Measurements from ENCODE around the gene DDX11. TPM values are rescaled to one million over a fixed set of nuclear protein-coding genes. Genes with fewer than 3 reads are reported as not detected.
A peak's percentile ranks its signal among the peaks of the same experiment; 100 is the strongest.
"Not testable (repeated sequence)": the region's sequence is repeated elsewhere in the genome, so short reads cannot be mapped to it uniquely, and the experiment has no call there.

DDX11 gene
- 100 to 1,000 TPM; 143 to 147 TPM for total RNA-seq

DNA sequence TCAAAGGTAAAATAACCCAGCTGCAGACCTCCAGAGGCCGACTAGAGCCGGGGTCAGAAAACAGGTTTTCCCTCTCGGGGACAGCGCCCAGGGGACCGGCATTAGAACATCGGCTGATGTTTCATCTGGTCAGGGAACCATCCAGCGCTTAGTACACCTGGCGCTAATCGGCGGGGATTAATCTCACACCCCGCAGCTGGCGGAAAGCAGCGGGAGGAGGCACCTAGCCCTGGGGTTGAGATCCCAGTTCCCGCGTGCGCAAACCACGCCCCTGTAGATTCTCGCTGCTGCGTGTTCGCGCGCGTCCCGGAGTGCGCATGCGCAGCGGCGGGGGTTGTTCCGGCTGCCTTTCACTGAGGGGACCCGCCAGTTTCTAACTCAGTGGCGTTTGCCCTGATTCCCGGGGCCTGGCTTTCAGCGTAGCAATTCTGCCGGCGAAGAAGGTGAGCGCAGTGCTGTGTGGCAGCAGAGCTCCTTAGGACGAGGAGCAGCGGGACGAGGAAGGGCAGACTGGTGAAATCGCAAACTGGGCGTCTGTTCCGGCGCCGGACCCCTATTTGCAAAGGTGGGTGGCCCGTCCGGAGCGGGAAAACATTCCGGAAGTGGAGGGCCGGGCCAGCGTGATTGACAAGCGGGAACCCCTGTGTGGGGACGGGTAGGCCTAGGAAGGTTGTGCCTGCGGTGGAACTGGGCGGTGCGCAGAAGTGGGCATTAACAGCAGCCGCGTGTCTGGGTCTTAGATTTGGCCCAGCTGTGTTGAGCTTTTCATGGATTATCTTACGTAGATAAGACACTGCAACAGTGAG lies at the start of gene DDX11:
Gene DDX11, plus strand, starts transcription at position 334 of the 806 bp plus-strand sequence. CDS start 4,534 bp downstream, outside the sequence.
- ATAC-seq (peak; percentile 93), DNase-seq (peak; percentile 96)
- peaks cover 27% of the 10 kb centered on the region for H3K36me3 Mint-ChIP-seq (ENCODE audit: low read depth)
- intact Hi-C loops (cut with micrococcal nuclease); H3K27me3 Mint-ChIP-seq; H3K9me3 Mint-ChIP-seq; POLR2A ChIA-PET: not testable (repeated sequence)
- H3K27ac Mint-ChIP-seq: peak within 1 kb of the TSS; percentile 98
- peak within 1 kb of the TSS; percentile 90 for H3K4me3 Mint-ChIP-seq
- CTCF ChIA-PET: interaction anchor here (2.5 kb wide), 1 partner anchor 226 kb away, joined by 6 read pairs; no protein-coding TSS in a partner anchor
- peaks cover 22% of the 10 kb centered on the region for H3K4me1 Mint-ChIP-seq (ENCODE audit: low read depth)

GRCh38 chr12:31026202-31026601 lies 47.5 kb upstream of the DDX11 start:
- ChIA-PET CTCF (no interaction called here), POLR2A (no interaction called here)
- Mint-ChIP-seq H3K9me3 (peaks cover 2% of the 10 kb centered on the region), H3K36me3 (ENCODE audit: low read depth) (no peaks in the 10 kb centered on the region), H3K27ac (no peak overlapping the region), H3K4me3 (no peak overlapping the region), H3K27me3 (peaks cover 2% of the 10 kb centered on the region), H3K4me1 (ENCODE audit: low read depth) (no peaks in the 10 kb centered on the region)
- ATAC-seq (no peak), DNase-seq (no peak)
- TF ChIP-seq CTCF (IDR thresholded peaks at IDR 0.05): no peak
- intact Hi-C loops (cut with micrococcal nuclease): no loop called here

DNA sequence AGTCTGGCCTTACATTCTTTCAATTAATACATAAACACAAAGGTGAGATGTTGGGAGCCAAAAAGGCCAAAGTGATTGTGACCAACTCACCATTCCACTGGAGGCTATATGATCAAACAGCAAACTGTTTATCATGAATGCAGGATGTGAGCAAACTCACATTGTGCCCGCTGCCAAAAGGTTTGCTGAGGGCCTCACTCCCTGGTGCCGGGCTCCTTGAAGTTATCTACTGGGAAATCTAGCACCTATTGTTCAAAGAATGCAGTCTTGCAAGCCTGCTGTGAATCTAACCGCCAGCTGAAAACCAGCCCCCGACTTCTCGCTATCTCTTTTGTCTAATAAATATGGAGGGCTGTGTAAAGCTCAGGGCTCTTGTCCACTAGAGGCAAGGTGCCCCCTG lies 46.7 kb upstream of the DDX11 start:
- intact Hi-C loops (cut with micrococcal nuclease); CTCF ChIA-PET; ATAC-seq; DNase-seq; H3K4me1 Mint-ChIP-seq (ENCODE audit: low read depth); H3K27ac Mint-ChIP-seq; H3K36me3 Mint-ChIP-seq (ENCODE audit: low read depth); H3K27me3 Mint-ChIP-seq; H3K4me3 Mint-ChIP-seq; H3K9me3 Mint-ChIP-seq; POLR2A ChIA-PET: not testable (repeated sequence)

GRCh38 chr12:31029468-31029867 lies 44.2 kb upstream of the DDX11 start:
- no peaks in the 10 kb centered on the region for H3K27me3 Mint-ChIP-seq
- CTCF ChIA-PET: no interaction called here
- DNase-seq: no peak
- ATAC-seq: no peak
- H3K4me3 Mint-ChIP-seq: no peak overlapping the region
- no peaks in the 10 kb centered on the region for H3K36me3 Mint-ChIP-seq (ENCODE audit: low read depth)
- H3K9me3 Mint-ChIP-seq: peaks cover 2% of the 10 kb centered on the region
- POLR2A ChIA-PET: no interaction called here
- no peak for TF ChIP-seq CTCF (IDR thresholded peaks at IDR 0.05)
- intact Hi-C loops (cut with micrococcal nuclease): no loop called here
- H3K4me1 Mint-ChIP-seq (ENCODE audit: low read depth): no peaks in the 10 kb centered on the region
- H3K27ac Mint-ChIP-seq: no peak overlapping the region

GRCh38 chr12:31029916-31030562 lies 43.6 kb upstream of the DDX11 start:
- no peak for TF ChIP-seq CTCF (IDR thresholded peaks at IDR 0.05)
- ChIA-PET POLR2A (no interaction called here), CTCF (no interaction called here)
- ATAC-seq: no peak
- H3K9me3 Mint-ChIP-seq: peaks cover 2% of the 10 kb centered on the region
- DNase-seq: no peak
- intact Hi-C loops (cut with micrococcal nuclease): no loop called here
- no peaks in the 10 kb centered on the region for H3K4me1 Mint-ChIP-seq (ENCODE audit: low read depth)
- H3K27ac Mint-ChIP-seq: no peak overlapping the region
- H3K4me3 Mint-ChIP-seq: no peak overlapping the region
- H3K27me3 Mint-ChIP-seq: no peaks in the 10 kb centered on the region
- H3K36me3 Mint-ChIP-seq (ENCODE audit: low read depth): no peaks in the 10 kb centered on the region

DNA sequence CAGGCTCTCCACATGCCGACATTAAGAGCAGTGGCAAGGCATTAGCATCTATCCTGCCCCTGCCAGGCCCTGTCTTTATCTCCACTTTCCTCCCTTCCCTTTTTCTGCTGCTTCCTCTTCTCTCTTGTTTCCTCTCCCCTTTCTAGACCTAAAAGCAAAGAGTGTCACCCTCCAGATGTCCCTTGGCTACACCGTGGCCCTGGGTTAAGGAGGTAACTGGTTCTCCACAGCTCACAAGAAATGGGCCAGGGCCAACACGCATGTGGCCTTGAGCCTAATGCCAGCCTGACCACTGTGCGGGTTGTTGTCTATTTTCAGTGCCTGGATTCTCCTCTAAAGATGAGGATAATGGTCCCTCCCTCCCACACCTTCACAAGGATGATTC lies 41.7 kb upstream of the DDX11 start:
- Mint-ChIP-seq H3K27ac (no peak overlapping the region), H3K4me3 (no peak overlapping the region), H3K36me3 (ENCODE audit: low read depth) (no peaks in the 10 kb centered on the region), H3K27me3 (no peaks in the 10 kb centered on the region), H3K4me1 (ENCODE audit: low read depth) (no peaks in the 10 kb centered on the region), H3K9me3 (peaks cover 2% of the 10 kb centered on the region)
- intact Hi-C loops (cut with micrococcal nuclease): no loop called here
- POLR2A ChIA-PET: no interaction called here
- no peak for TF ChIP-seq CTCF (IDR thresholded peaks at IDR 0.05)
- DNase-seq (no peak), ATAC-seq (no peak)
- CTCF ChIA-PET: no interaction called here

Measured in activated CD8-positive, alpha-beta T cell treated with anti-CD3 and anti-CD28 coated beads for 36 hours (primary cell).